GM12878 (cell line): ENCODE data around the gene USE1. TPM values are rescaled to one million over a fixed set of nuclear protein-coding genes. Genes with fewer than 3 reads are reported as not detected.

Experiments
- ATAC-seq: fragments of 200-7000 bp; cut with Tn5 transposase; 3 replicates; pipeline ENCODE4 v1.9.1; 2020; ENCODE audit warnings: mild to moderate bottlenecking, moderate library complexity
- BruUV-seq: library from RNA; stranded (reverse); fragments of 400-500 nt; replicated peaks from 2 replicates; lab custom pipeline; 2021; lab: Mats Ljungman, UMichigan
- CTCF ChIA-PET: fragments of 300-600 bp; sonication (Branson Sonifier 250); formaldehyde crosslinking; extraction: SDS; loops from one replicate; lab custom pipeline; 2021; ENCODE audit warnings: inconsistent platforms; lab: Yijun Ruan, JAX
- POLR2A ChIA-PET: fragments of 350-600 bp; formaldehyde crosslinking; extraction: SDS; loops from one replicate; lab custom pipeline; 2021; ENCODE audit warnings: inconsistent platforms; lab: Charles Lee
- RAD21 ChIA-PET: fragments of 300-600 bp; sonication (Branson Sonifier 250); formaldehyde crosslinking; loops from one replicate; lab custom pipeline; 2023; ENCODE audit warnings: antibody characterized with exemption; ENCODE audit not compliant: unreplicated experiment; lab: Charles Lee
- SMC1A ChIA-PET: fragments of 300-600 bp; sonication (Branson Sonifier 250); formaldehyde crosslinking; loops from one replicate; lab custom pipeline; 2023; ENCODE audit not compliant: unreplicated experiment, uncharacterized antibody; lab: Charles Lee
- DNase-seq: peaks from one replicate; pipeline ENCODE4 v3.0.0-alpha.2; 2011; ENCODE audit warnings: low read depth, low spot score
- FAIRE-seq: peaks from 3 replicates; lab custom pipeline; 2011; peaks lifted over from hg19 to GRCh38; lab: Jason Lieb, UNC
- H2AFZ ChIP-seq: 2 replicates; pipeline ENCODE4 v1.6.0; 2011; ENCODE audit warnings: low read depth, low read length, control low read depth; ENCODE audit not compliant: control insufficient read depth
- H3K27ac ChIP-seq: 2 replicates; pipeline ENCODE4 v1.5.1; 2011; ENCODE audit warnings: control low read depth; ENCODE audit not compliant: control insufficient read depth, insufficient read depth
- H3K27me3 ChIP-seq, 2 experiments: replicated peaks in 1 of 2; 2 replicates each; pipeline versions ENCODE4 v1.6.0 to v1.6.1; 2011; ENCODE audit warnings: low read length in 1 of 2; ENCODE audit not compliant: control insufficient read depth in 2 of 2, insufficient read depth in 2 of 2
- H3K36me3 ChIP-seq, 2 experiments: 2 replicates each; pipeline ENCODE4 v1.5.1; 2011; ENCODE audit warnings: low read length in 1 of 2; ENCODE audit not compliant: control insufficient read depth in 2 of 2, insufficient read depth in 2 of 2
- H3K4me1 ChIP-seq: 2 replicates; pipeline ENCODE4 v1.6.1; 2011; ENCODE audit warnings: mild to moderate bottlenecking, low read length, moderate library complexity, mixed read lengths; ENCODE audit not compliant: control insufficient read depth, insufficient read depth
- H3K4me2 ChIP-seq: 2 replicates; pipeline ENCODE4 v1.6.0; 2011; ENCODE audit warnings: control low read depth; ENCODE audit not compliant: control insufficient read depth, insufficient read depth
- H3K4me3 ChIP-seq: fragments of 200-600 bp; sonication (generic); 2 replicates; pipeline ENCODE4 v1.5.1; 2016
- H3K79me2 ChIP-seq: 2 replicates; pipeline ENCODE4 v1.6.0; 2011; ENCODE audit warnings: low read length; ENCODE audit not compliant: control insufficient read depth, insufficient read depth
- H3K9ac ChIP-seq: 2 replicates; pipeline ENCODE4 v1.8.0; 2011; ENCODE audit warnings: low read length, control low read depth, mixed read lengths; ENCODE audit not compliant: control insufficient read depth, insufficient read depth
- H3K9me3 ChIP-seq: replicated peaks from 3 replicates; pipeline ENCODE4 v1.5.1; 2011; ENCODE audit warnings: mild to moderate bottlenecking, low read length; ENCODE audit not compliant: control insufficient read depth, insufficient read depth
- H4K20me1 ChIP-seq: 2 replicates; pipeline ENCODE4 v1.6.0; 2011; ENCODE audit not compliant: control insufficient read depth, insufficient read depth
- ATF7 ChIP-seq: fragments of 450-650 bp; IDR thresholded peaks from 2 replicates; pipeline ENCODE4 v1.6.1; 2016; ENCODE audit warnings: low read depth, mild to moderate bottlenecking
- CEBPZ ChIP-seq: fragments of 150-350 bp; IDR thresholded peaks from 2 replicates; pipeline ENCODE4 v1.6.1; 2016; ENCODE audit warnings: low read depth, low read length
- CHD1 ChIP-seq: IDR thresholded peaks from 2 replicates; pipeline ENCODE4 v1.6.1; 2012; ENCODE audit warnings: low read depth, low read length, improper control_type of control experiment
- JUNB ChIP-seq: IDR thresholded peaks from 2 replicates; pipeline ENCODE4 v1.6.1; 2016; ENCODE audit warnings: antibody characterized with exemption, mild to moderate bottlenecking
- MTA2 ChIP-seq: fragments of 450-650 bp; IDR thresholded peaks from 2 replicates; pipeline ENCODE4 v1.6.1; 2016; ENCODE audit warnings: low read depth, mild to moderate bottlenecking, moderate library complexity
- MYC ChIP-seq: IDR thresholded peaks from 2 replicates; pipeline ENCODE4 v1.6.1; 2011; ENCODE audit warnings: mild to moderate bottlenecking, low read length, moderate library complexity, inconsistent platforms; ENCODE audit not compliant: insufficient read depth, insufficient replicate concordance, insufficient read length, severe bottlenecking
- POLR2A ChIP-seq: IDR thresholded peaks from 2 replicates; pipeline ENCODE4 v1.6.1; 2011; ENCODE audit warnings: low read depth, mild to moderate bottlenecking, low read length
- TARDBP ChIP-seq: IDR thresholded peaks from 2 replicates; pipeline ENCODE4 v1.6.1; 2016; ENCODE audit warnings: borderline replicate concordance
- WGBS: methylation state at CpG from one replicate; pipeline ENCODE4 v1.1.6; 2016; ENCODE audit warnings: low lambda C conversion rate; ENCODE audit not compliant: insufficient replicate concordance, insufficient coverage; ENCODE audit errors: missing lambda C conversion rate; 5-methylcytosine and 5-hydroxymethylcytosine counted together
- in situ Hi-C: fragments of 300-500 bp; cut with MboI; formaldehyde crosslinking; loops from 9 replicates; pipeline ENCODE4 v1.14.3; 2018; ENCODE audit warnings: mixed read lengths
- intact Hi-C: fragments of 100-400 bp; cut with micrococcal nuclease; formaldehyde crosslinking; loops from one replicate; pipeline ENCODE4 v1.14.2; 2022; ENCODE audit not compliant: unreplicated experiment
- polyA plus RNA-seq, 11 experiments: library from polyadenylated mRNA; depleted of rRNA in 4 of 11; unstranded in 6 of 11; stranded (reverse) in 5 of 11; fragments of >200 nt; fragmentation: Nextera tagmentation in 4 of 11; fragmentation: Illumina TruSeq in 1 of 11; extraction: Ambion mirVana in 4 of 11; extraction: Trizol in 1 of 11; gene quantifications; 1 replicate in 1 of 11; 2 replicates in 10 of 11; pipeline versions ENCODE4 v1.2.1 to v1.2.3, GENCODE V29; 2011 to 2016; ENCODE audit warnings: inconsistent platforms in 2 of 11, missing spikeins in 2 of 11, low read depth in 1 of 11
- total RNA-seq, 4 experiments: library from RNA; depleted of rRNA in 3 of 4; stranded (reverse); fragments of >200 nt in 3 of 4; fragmentation: Illumina TruSeq in 1 of 4; extraction: Trizol in 1 of 4; gene quantifications; 2 replicates each; pipeline versions ENCODE4 v1.2.1 to v1.2.3, GENCODE V29; 2013 to 2021

Gene USE1
- total and polyA plus RNA-seq, 10 of the 15 experiments (the other 5 are each of a cell fraction or from before 2014, with no cell fraction given), result 9.7 to 24.0 (median 16.1) TPM

GRCh38 chr19:17170538-17171297 is 44.4 kb upstream of the USE1 start (continued):
- no peak for TF ChIP-seq CEBPZ
- TF ChIP-seq ATF7, result peak; percentile 73
- TF ChIP-seq MTA2, result no peak

- RAD21 ChIA-PET, result interaction anchor here (1.6 to 2.1 kb wide), 3 partner anchors 12 to 95 kb away, joined by 6 to 9 read pairs (median 8); no protein-coding TSS in a partner anchor
- ATAC-seq (no peak), DNase-seq (no peak), FAIRE-seq (no peak)
- BruUV-seq, result no TSS peak
- H3K79me2 ChIP-seq, result no peaks in the 10 kb centered on the region
- 0 out of 2 replicates have a peak, but pooled peaks cover 2% of the 10 kb centered on the region for H3K4me1 ChIP-seq
- no peak overlapping the region for H2AFZ ChIP-seq
- intact Hi-C loops, result no loop called here
- peaks cover 33 to 37% of the 10 kb centered on the region in 2 experiments for H3K36me3 ChIP-seq
- SMC1A ChIA-PET, result no interaction called here
- WGBS, result 91% methylated on average over 8 of the region's 8 CpGs
- no peaks in the 10 kb centered on the region for H4K20me1 ChIP-seq
- no peak overlapping the region for H3K4me3 ChIP-seq
- H3K27me3 ChIP-seq, result no peaks in the 10 kb centered on the region
- CTCF ChIA-PET, result interaction anchor here (1.1 kb wide), 1 partner anchor 95 kb away, joined by 4 read pairs; no protein-coding TSS in a partner anchor
- no peaks in the 10 kb centered on the region for H3K9me3 ChIP-seq
- POLR2A ChIA-PET, result no interaction called here
- in situ Hi-C loops, result no loop called here
- H3K4me2 ChIP-seq, result no peak overlapping the region
- TF ChIP-seq POLR2A, result 0 out of 2 replicates have a peak, but pooled peaks have one; percentile 42
- TF ChIP-seq CHD1, result no peak
- TF ChIP-seq MTA2, result no peak
- TF ChIP-seq JUNB, result no peak
- no peak for TF ChIP-seq MYC
- no peak for TF ChIP-seq TARDBP
- no peak overlapping the region for H3K9ac ChIP-seq
- no peak overlapping the region; the same call in 1 of the 2 replicates for H3K27ac ChIP-seq
Observed at GRCh38 chr19:17171874-17172273, 43.3 kb upstream of the USE1 start.
